Kidney (tissue), 14 donors: ENCODE results near the gene DLG5. TPM values are rescaled to one million over a fixed set of nuclear protein-coding genes. Genes with fewer than 3 reads are reported as not detected.

Experiments
- DNase-seq, 5 donors: peaks; one replicate each; pipeline ENCODE4 v3.0.0-alpha.2; 2013 to 2020
- FAIRE-seq: peaks from 2 replicates; lab custom pipeline; 2012; peaks lifted over from hg19 to GRCh38; lab: Jason Lieb, UNC
- H3K27ac ChIP-seq, 2 donors: one replicate each; pipeline ENCODE4 v1.7.0; 2013; ENCODE audit warnings: low read depth in 2 of 2, low read length in 2 of 2, inconsistent platforms in 1 of 2
- H3K27me3 ChIP-seq: one replicate; pipeline ENCODE4 v1.7.1; 2013; ENCODE audit warnings: low read length, inconsistent platforms; ENCODE audit not compliant: control insufficient read depth, insufficient read depth
- H3K36me3 ChIP-seq, 3 donors: one replicate each; pipeline versions ENCODE4 v1.7.0 to v1.7.1; 2013; ENCODE audit warnings: low read length in 3 of 3, control low read depth in 1 of 3, inconsistent platforms in 1 of 3; ENCODE audit not compliant: insufficient read depth in 3 of 3, control insufficient read depth in 2 of 3
- H3K4me1 ChIP-seq, 3 donors: one replicate each; pipeline versions ENCODE4 v1.7.0 to v1.7.1; 2013; ENCODE audit warnings: low read length in 3 of 3, inconsistent platforms in 1 of 3, low read depth in 1 of 3; ENCODE audit not compliant: control insufficient read depth in 2 of 3, insufficient read depth in 2 of 3
- H3K4me3 ChIP-seq, 3 donors: one replicate each; pipeline versions ENCODE4 v1.7.0 to v1.8.1; 2013; ENCODE audit warnings: low read length in 3 of 3, control low read depth in 1 of 3, inconsistent platforms in 1 of 3
- H3K9ac ChIP-seq, 3 donors: one replicate each; pipeline versions ENCODE4 v1.7.0 to v1.7.1; 2013; ENCODE audit warnings: low read length in 3 of 3, control low read depth in 1 of 3, inconsistent platforms in 1 of 3
- H3K9me3 ChIP-seq, 3 donors: one replicate each; pipeline versions ENCODE4 v1.7.0 to v1.7.1; 2013; ENCODE audit warnings: low read length in 3 of 3, control low read depth in 1 of 3, inconsistent platforms in 1 of 3; ENCODE audit not compliant: control insufficient read depth in 2 of 3, insufficient read depth in 1 of 3
- intact Hi-C: fragments of 100-400 bp; cut with DNase I; formaldehyde crosslinking; loops from one replicate; pipeline ENCODE4 v1.11.1; 2022
- polyA plus RNA-seq: library from polyadenylated mRNA; stranded (reverse); fragments of 350-450 nt; fragmentation: Illumina TruSeq; extraction: RNeasy Lipid Tissue Mini Kit (QIAGEN cat#74804); gene quantifications from one replicate; pipeline ENCODE4 v1.2.3, GENCODE V29; 2014; ENCODE audit warnings: low read depth, low replicate concordance; ENCODE audit not compliant: insufficient read depth
- total RNA-seq: library from RNA; stranded (reverse); fragmentation: NEBNext Ultra II Directional; extraction: Animal tissue kit (Norgen Biotek cat#: 25700); gene quantifications from one replicate; pipeline ENCODE4 v1.2.1, GENCODE V29; 2021
- TF ChIP-seq, protein P1 (sequence below): IDR thresholded peaks from 3 replicates; pipeline ENCODE4 v1.5.1; 2012; ENCODE audit warnings: mild to moderate bottlenecking, moderate library complexity, borderline replicate concordance; ENCODE audit not compliant: insufficient read depth; ENCODE audit errors: extremely low read depth
- donor health status: control.
- donor health status: control.
- donor health status: control.
- donor health status: control.
- donor health status: control.
- donor health status: DM: yes; HTN: yes; CAD: no.
- donor health status: Normal renal cell carcinoma (clear cell type).

The DLG5 gene
- total and polyA plus RNA-seq, 2 donors from 2014 or later = 5.4 to 30.0 TPM

DNA sequence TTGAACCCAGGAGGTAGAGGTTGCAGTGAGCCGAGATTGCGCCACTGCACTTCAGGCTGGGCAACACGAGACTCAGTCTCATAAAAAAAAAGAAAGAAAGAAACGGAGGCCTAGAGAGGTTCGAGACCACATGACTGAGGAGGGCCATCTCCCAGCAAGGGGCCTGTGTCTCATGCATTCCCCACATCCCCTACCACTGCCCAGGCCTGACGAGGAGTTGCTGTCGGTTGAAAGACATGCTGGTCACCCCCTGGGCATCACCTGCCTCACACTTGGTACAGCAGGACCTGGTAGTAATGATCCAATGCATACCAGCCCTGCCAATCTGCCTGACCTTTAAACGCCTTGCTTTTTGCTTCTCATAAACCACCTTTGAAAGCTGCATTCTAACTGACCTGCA, 85.9 kb downstream of the DLG5 start:
- H3K27ac ChIP-seq = no peak overlapping the region
- H3K9me3 ChIP-seq = no peaks in the 10 kb centered on the region
- no peaks in the 10 kb centered on the region for H3K27me3 ChIP-seq
- H3K9ac ChIP-seq = no peak overlapping the region
- intact Hi-C loops = no loop called here
- H3K36me3 ChIP-seq = peaks cover 3 to 32% (median 4%) of the 10 kb centered on the region in 3 donors
- TF ChIP-seq, protein P1, sequence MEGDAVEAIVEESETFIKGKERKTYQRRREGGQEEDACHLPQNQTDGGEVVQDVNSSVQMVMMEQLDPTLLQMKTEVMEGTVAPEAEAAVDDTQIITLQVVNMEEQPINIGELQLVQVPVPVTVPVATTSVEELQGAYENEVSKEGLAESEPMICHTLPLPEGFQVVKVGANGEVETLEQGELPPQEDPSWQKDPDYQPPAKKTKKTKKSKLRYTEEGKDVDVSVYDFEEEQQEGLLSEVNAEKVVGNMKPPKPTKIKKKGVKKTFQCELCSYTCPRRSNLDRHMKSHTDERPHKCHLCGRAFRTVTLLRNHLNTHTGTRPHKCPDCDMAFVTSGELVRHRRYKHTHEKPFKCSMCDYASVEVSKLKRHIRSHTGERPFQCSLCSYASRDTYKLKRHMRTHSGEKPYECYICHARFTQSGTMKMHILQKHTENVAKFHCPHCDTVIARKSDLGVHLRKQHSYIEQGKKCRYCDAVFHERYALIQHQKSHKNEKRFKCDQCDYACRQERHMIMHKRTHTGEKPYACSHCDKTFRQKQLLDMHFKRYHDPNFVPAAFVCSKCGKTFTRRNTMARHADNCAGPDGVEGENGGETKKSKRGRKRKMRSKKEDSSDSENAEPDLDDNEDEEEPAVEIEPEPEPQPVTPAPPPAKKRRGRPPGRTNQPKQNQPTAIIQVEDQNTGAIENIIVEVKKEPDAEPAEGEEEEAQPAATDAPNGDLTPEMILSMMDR = no peak
- peaks cover 0 to 9% (median 8%) of the 10 kb centered on the region in 3 donors for H3K4me1 ChIP-seq
- no peak overlapping the region for H3K4me3 ChIP-seq
- FAIRE-seq (no peak), DNase-seq (peak in 2 of 5 donors; percentile 31 to 68)

DNA sequence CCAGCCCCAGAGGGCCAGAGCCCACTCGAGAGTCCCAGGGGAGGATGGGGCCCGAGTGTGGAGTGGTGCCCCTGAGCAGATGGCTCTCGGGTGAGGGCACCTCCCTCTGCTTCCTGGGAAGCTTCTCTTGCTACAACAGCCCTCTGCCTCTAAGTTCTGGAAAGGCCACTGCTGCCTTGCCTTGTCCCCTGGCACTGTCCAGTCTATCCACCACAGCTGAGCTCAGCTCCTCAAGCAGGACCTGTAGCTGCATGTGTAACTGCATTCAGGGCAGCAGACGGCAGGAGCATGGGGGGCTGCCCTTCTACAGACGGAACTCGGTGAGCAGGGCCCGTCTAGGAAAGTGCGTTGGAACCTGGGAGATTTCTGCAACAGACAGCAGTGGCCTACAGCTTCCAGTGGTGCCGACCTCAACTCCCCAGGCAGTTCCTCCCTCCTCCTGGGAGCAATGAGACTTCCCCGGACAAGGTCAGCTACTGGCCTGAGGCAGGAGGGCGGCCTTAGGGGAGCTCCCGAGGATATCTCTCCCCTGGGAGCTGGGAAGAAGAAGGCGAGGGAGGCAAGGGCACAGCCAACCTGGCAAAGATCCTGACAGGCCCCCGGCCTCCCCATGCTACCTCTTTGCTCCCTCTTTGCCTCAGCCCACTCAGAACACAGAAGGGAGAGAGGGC, 88.5 kb downstream of the DLG5 start:
- H3K4me1 ChIP-seq = peaks cover 0 to 3% (median 3%) of the 10 kb centered on the region in 3 donors
- FAIRE-seq = no peak
- TF ChIP-seq, protein P1 = no peak
- H3K27me3 ChIP-seq = no peaks in the 10 kb centered on the region
- peaks cover 4 to 30% (median 15%) of the 10 kb centered on the region in 3 donors for H3K36me3 ChIP-seq
- DNase-seq = peak in 1 of 5 donors; percentile 58
- intact Hi-C loops = no loop called here
- H3K9me3 ChIP-seq = no peaks in the 10 kb centered on the region
- H3K27ac ChIP-seq = no peak overlapping the region
- no peak overlapping the region for H3K9ac ChIP-seq
- no peak overlapping the region for H3K4me3 ChIP-seq

- Histone ChIP-seq H3K27me3 (no peaks in the 10 kb centered on the region), H3K36me3 (peaks cover 4 to 31% (median 17%) of the 10 kb centered on the region in 3 donors), H3K27ac (no peak overlapping the region), H3K4me3 (no peak overlapping the region), H3K9me3 (no peaks in the 10 kb centered on the region), H3K9ac (no peak overlapping the region), H3K4me1 (peaks cover 0 to 3% (median 3%) of the 10 kb centered on the region in 3 donors)
- intact Hi-C loops = no loop called here
- DNase-seq (peak in 4 of 5 donors; percentile 61 to 68 (median 65)), FAIRE-seq (no peak)
- TF ChIP-seq, protein P1 = no peak
These were observed 89.2 kb downstream of the DLG5 start for GRCh38 chr10:77837248-77837924.
